Measurements from ENCODE around the gene ZBTB46. TPM values are rescaled to one million over a fixed set of nuclear protein-coding genes. Genes with fewer than 3 reads are reported as not detected.
"Not testable (repeated sequence)": the region's sequence is repeated elsewhere in the genome, so short reads cannot be mapped to it uniquely, and the experiment has no call there.

ZBTB46 gene
- total RNA-seq, 1 donor from 2014 or later = 13.8 TPM

DNA sequence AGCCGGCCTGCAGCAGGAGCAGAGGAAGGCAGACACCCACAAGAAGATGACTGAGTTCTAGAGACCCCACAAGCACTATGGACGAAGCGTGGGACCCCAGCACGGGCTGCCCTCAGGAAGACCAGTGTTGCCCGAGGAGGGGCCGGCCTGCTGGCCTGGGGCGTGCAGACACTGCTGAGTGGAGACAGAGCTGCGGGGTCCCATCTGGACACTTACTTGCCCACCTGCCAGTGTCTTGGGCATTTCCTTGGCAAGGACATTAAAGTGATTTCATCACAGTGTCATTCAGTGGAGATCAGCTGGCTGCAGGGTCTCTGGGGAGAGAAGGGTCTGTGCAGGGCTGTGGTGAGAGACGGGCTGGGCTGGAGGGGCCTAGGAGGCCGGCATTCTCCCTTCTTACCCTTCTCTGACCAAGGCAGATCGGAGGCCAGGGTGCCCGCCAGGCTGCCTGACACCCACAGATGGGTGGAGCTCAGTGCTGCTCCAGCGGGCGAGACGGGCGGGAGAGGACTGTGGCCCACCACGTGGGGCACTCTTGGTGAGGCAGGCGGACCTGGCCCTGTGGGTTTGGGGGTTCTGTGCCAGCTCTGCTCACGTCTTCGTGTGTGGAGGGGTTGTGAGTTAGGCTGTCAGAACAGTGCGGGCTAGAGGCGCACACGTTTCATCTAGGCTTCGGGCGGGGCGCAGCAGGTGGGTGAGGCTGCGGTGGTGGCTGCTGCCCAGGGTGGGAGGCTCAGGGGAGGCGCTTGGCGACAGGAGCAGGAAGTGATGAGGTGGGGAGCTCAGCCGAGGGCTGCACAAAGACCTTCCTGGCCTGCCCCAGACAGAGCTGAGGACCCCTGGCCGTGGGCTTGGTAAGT, 95.0 kb downstream of the ZBTB46 start, which contains the start of gene LIME1:
Gene LIME1 (plus strand): TSS at position 806 of the 860 bp plus-strand sequence. CDS start 886 bp downstream, outside the sequence.
- no peak for DNase-seq (ENCODE audit: missing footprints)
- no peak for ATAC-seq
- intact Hi-C loops (cut with DNase I) = no loop called here

DNA sequence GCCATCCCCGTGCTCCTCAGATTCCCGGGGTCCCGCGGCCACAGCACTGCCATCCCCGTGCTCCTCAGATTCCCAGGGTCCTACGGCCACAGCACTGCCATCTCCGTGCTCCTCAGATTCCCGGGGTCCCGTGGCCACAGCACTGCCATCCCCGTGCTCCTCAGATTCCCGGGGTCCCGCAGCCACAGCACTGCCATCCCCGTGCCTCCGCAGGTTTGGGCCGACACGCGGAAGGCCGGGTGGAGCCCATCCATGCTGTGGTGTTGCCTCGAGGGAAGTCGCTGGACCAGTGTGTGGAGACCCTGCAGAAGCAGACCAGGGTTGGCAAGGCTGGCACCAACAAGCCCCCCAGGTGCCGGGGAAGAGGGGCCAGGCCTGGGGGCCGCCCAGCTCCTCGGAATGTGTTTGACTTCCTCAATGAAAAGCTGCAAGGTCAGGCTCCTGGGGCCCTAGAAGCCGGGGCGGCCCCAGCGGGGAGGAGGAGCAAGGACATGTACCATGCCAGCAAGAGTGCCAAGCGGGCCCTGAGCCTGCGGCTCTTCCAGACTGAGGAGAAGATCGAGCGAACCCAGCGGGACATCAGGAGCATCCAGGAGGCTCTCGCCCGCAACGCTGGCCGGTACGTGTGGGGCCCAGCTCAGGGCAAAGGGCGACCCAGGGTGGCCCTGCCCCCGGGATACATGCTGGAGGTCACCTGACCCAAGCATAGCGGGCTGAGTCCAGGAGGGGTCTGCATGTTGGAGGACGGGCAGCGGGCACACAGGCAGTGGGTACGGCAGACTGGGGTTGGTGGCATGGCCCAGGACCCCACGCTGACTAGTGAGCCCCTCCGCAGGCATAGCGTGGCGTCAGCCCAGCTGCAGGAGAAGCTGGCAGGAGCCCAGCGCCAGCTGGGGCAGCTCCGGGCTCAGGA, 95.9 kb downstream of the ZBTB46 start:
- intact Hi-C loops (cut with DNase I) = no loop called here
- DNase-seq (ENCODE audit: missing footprints) (no peak), ATAC-seq (no peak)

DNA sequence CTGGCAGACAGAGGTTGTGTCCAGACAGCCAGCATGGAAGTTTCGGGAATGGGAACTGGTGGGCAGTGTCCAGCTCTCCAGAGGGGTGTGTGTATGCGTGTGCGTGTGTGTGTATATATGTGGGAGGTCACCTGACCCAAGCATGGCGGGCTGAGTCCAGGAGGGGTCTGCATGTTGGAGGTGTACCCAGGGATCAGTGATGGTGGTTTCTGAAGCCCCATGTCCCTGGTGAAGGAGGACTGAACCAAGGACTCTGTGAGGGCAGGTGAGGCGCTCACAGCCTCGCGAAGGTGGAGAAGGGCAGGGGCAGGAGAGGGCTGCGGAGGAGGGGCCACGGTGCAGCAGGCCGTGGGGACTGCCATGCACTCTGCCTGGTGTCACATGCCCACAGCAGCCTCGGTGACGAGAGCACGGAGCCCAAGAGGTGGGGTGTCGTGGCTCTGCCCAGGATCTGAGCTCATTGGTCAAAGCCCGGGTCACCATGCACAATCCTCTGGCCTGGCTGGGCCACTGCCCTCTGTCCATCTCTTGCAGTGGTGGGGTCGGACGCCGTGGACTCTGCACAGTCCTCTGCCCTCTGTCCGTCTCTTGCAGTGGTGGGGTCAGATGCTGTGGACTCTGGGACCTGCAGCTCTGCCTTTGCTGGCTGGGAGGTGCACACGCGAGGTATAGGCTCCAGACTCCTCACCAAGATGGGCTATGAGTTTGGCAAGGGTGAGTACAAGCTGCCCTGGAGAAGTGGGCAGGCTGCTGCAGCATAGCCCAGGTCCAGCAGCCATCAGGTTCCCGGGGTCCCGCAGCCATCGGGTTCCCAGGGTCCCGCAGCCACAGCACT, 96.7 kb downstream of the ZBTB46 start:
- DNase-seq (ENCODE audit: missing footprints) (no peak), ATAC-seq (no peak)
- intact Hi-C loops (cut with DNase I) = no loop called here

DNA sequence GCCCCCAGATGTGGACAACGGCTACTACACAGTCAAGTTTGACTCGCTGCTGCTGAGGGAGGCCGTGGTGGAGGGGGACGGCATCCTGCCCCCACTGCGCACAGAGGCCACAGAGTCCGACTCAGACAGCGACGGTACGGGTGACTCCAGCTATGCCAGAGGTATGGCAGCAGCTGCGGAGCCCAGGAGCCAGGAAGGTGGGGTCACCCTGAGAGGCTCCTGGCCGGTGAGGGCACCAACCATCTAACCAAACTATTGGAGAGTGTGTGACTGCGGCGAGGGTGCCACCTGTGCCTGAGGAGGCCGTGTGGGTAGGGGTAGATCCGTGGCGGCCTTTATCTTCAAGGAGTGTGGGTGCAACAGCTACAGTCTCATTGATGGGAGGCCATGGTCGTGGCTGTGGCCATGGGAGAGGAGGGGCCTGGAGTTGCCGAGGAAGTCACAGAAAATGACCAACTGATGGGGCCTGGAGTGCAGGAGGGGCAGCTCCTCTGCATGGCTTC, 97.4 kb downstream of the ZBTB46 start:
- ATAC-seq (no peak), DNase-seq (ENCODE audit: missing footprints) (no peak)
- intact Hi-C loops (cut with DNase I) = no loop called here

DNA sequence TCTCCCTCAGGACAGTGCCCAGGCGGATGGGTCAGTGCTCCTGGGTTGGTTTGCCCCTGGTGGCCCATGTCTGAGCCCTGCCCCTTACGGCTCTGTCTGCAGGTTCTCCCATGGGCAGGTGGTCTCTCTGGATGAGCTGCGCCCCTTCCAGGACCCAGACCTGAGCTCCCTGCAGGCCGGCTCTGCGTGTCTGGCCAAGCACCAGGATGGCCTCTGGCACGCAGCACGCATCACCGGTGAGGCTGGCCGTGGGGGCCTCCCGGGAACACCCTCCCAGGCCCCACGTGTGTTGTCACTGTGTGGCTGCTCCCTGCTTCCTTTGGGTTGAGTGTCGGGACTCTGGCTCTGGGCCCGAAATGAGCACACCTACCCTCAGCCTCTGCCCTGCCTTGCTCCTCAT, 97.9 kb downstream of the ZBTB46 start:
- intact Hi-C loops (cut with DNase I) = no loop called here

DNA sequence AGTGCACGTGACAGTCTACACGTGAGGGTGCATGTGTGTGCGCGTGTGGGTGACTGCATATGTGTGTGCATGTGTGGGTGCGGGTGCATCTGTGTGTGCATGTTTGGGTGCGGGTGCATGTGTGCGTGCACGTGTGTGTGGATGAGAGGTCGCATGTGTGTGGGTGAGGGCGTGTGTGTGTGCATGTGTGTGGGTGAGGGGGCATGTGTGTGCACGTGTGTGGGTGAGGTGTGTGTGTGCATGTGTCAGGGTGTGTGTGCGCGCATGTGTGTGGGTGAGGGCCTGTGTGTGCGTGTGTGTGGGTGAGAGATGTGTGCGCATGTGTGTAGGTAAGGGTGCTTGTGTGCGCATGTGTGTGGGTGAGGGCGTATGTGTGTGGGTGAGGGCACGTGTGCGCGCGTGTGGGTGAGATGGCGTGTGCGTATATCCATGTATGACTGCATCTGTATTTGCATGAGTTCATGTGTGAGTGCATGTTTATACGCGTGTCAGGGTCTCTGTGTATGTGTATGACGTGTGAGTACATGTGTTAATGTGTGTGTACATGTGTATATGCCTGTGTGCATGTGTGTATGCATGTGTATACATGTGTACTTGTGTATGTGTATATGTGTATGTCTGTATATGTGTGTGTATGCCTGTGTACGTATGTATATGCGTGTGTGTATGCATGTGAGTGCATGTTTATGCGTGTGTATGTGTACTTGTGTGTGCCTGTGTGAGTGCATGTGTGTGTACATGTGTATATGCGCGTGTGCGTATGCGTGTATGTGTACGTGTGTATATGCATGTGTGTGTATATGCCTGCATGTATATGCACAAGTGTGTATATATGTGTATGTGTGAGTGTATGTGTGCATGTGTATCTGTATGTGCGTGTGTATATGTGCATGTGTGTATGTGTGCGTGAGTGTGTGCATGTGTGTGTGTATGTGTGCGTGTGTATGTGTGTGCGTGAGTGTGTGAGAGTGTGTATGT, 98.7 kb downstream of the ZBTB46 start:
- intact Hi-C loops (cut with DNase I) = no loop called here

More for the DNA sequence above, 97.9 kb downstream of the ZBTB46 start:
- no peak for DNase-seq (ENCODE audit: missing footprints)
- no peak for ATAC-seq

DNA sequence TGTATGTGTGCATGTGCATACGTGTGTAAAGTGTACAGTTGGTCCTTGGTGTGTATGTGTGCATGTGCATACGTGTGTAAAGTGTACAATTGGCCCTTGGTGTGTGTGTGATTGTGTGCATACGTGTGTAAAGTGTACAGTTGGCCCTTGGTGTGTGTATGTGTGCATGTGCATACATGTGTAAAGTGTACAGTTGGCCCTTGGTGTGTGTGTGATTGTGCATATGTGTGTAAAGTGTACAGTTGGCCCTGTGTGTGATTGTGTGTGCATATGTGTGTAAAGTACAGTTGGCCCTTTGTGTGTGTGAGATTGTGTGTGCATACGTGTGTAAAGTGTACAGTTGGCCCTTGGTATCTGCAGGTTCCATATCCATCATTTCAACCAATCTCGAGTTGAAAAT, 99.7 kb downstream of the ZBTB46 start:
- intact Hi-C loops (cut with DNase I) = no loop called here
- ATAC-seq (no peak), DNase-seq (ENCODE audit: missing footprints) (no peak)

More for the DNA sequence above, 98.7 kb downstream of the ZBTB46 start:
- DNase-seq (ENCODE audit: missing footprints) (no peak), ATAC-seq (no peak)

DNA sequence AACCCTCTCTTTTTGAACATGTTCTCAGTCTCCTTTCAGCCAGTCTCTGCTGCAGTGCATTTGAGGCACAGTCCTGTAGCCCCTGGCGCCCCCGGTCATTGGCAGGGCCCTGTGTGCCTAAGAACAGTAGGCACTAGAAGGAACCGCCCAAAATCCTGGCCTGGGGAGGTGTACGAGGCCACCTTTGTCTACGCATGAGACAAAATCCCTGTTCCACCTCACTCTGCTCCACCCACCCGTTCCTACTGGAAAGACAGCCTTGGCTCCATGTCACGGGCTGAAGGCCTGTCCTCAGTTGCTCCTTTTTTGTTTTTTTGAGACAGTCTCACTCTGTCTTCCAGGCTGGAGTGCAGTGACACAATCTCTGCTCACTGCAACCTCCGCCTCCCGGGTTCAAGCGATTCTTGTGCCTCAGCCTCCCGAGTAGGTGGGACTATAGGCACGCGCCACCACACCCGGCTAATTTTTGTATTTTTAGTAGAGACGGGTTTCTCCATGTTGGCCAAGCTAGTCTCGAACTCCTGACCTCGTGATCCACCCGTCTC, 100.8 kb downstream of the ZBTB46 start:
- ATAC-seq; intact Hi-C loops (cut with DNase I): not testable (repeated sequence)
- peak; percentile 28 for DNase-seq (ENCODE audit: missing footprints)

DNA sequence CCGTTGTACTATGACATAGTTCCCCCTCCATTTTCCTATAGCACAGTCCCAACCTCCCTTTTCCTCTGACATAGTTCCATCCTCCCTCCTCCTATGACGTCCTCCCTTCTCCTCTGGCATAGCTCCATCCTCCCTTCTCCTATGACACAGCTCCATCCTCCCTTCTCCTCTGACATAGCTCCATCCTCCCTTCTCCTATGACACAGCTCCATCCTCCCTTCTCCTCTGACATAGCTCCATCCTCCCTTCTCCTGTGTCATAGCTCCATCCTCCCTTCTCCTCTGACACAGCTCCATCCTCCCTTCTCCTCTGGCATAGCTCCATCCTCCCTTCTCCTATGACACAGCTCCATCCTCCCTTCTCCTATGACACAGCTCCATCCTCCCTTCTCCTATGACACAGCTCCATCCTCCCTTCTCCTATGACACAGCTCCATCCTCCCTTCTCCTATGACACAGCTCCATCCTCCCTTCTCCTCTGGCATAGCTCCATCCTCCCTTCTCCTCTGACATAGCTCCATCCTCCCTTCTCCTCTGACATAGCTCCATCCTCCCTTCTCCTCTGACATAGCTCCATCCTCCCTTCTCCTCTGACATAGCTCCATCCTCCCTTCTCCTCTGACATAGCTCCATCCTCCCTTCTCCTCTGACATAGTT, 108.0 kb downstream of the ZBTB46 start:
- ATAC-seq; intact Hi-C loops (cut with DNase I); DNase-seq (ENCODE audit: missing footprints): not testable (repeated sequence)

DNA sequence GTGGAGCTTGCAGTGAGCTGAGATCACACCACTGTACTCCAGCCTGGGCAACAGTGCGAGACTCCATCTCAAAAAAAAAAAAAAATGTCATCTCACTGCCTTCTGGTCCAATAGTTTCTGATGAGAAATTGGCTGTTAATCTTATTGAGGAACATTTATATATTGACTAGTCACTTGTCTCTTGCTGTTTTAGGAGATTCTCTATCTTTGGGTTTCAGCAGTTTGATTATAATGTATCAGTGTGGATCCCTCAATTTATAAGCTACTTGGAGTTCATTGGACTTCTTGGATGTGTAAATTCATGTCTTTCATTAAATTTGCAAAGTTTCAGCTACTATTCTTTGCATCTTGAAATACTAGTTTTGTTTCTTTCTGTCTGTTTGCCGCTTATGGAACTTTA, 112.1 kb downstream of the ZBTB46 start:
- DNase-seq (ENCODE audit: missing footprints) = no peak
- intact Hi-C loops (cut with DNase I) = no loop called here
- ATAC-seq = no peak

DNA sequence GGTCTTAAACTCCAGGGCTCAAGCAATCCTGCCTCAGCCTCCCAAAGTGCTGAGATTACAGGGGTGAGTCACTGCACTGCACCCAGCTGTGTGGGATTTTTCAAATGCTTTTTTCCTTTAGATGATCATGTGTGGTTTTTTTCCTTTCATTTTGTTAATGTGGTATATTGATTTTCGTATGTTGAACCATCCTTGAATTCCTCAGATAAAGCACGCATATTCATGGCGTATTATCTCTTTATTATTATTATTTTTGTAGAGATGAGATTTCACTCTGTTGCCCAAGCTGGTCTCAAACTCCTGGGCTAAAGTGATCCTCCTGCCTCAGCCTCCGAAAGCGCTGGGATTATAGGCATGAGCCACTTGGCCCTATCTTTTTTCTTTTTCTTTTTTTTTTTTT, 116.2 kb downstream of the ZBTB46 start:
- no peak for ATAC-seq
- DNase-seq (ENCODE audit: missing footprints) = no peak
- intact Hi-C loops (cut with DNase I) = no loop called here

DNA sequence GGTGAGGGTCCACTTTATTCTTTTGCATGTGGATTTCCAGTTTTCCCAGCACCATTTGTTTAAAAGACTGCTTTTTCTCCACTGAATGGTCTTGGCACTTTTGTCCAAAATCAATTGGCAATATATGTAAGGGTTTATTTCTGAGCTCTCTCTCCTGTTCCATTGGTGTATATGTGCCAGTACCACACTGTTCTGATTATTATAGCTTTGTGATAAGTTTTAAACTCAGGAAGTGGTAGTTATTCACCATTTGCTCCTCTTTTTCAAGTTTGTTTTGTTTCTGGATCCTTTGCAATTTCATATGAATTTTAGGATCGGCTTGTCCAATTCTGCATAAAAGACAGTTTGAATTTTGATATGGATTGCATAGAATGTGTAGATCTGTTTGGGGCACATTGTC, 118.9 kb downstream of the ZBTB46 start:
- DNase-seq (ENCODE audit: missing footprints) (no peak), ATAC-seq (no peak)
- intact Hi-C loops (cut with DNase I) = no loop called here

DNA sequence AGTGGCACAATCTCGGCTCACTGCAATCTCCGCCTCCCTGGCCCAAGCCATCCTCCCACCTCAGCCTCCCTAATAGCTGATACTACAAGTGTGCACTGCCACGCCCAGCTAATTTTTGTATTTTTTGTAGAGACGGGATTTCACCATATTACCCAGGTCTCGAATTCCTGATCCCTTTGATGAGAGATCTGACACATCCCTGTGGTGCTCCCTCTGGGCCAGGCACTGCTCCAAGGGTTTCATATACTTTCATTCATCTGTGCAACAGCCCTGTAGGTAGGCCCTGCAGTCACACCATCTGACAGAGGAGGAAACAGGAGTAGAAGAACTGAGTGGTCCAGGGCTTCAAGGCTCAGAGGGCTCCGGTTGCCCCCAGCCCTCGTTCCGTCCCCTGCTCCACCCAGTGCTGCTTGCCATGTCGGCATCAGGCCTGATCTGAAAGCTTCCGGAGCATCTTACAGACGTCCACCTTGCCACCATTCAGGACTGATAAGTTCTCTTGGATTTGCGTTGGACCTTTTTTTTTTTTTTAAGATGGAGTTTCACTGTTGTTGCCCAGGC, 119.9 kb downstream of the ZBTB46 start:
- DNase-seq (ENCODE audit: missing footprints) (no peak), ATAC-seq (no peak)
- intact Hi-C loops (cut with DNase I) = no loop called here

DNA sequence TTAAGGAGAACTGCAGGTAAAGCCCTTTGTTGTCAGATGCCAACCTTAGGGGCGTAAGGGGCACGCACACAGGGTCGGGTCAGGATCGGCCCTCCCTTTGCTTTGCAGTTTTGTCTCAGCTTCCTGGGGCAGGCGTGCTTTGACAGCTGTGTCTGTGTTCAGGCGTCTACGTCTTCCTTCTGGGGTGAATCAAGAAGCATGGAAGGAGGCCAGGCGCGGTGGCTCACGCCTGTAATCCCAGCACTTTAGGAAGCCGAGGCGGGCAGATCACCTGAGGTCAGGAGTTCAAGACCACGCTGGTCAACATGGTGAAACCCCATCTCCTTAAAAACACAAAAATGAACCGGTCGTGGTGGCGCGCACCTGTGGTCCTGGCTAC, 121.9 kb downstream of the ZBTB46 start:
- ATAC-seq (no peak), DNase-seq (ENCODE audit: missing footprints) (peak; percentile 37)
- intact Hi-C loops (cut with DNase I) = no loop called here

DNA sequence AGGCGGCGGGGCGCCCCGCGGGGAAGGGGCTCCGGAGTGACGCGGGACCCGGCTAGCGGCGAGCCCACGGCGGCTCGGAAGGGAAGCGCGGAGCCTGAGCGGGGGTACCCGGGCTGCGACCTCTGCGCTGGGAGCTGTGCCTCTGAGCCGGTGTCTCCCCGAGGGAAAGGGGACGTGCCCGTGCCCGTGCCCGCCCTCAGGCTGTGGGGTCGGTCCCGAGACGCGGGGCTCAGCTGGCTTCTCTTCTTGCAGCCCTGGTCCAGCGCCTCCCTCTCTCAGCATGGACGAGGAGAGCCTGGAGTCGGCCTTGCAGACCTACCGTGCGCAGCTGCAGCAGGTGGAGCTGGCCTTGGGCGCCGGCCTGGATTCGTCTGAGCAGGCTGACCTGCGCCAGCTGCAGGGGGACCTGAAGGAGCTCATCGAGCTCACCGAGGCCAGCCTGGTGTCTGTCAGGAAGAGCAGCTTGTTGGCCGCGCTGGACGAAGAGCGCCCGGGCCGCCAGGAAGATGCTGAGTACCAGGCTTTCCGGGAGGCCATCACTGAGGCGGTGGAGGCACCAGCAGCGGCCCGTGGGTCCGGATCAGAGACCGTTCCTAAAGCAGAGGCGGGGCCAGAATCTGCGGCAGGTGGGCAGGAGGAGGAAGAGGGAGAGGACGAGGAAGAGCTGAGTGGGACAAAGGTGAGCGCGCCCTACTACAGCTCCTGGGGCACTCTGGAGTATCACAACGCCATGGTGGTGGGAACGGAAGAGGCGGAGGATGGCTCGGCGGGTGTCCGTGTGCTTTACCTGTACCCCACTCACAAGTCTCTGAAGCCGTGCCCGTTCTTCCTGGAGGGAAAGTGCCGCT, 122.5 kb downstream of the ZBTB46 start:
- DNase-seq (ENCODE audit: missing footprints) = peak; percentile 57
- no peak for ATAC-seq
- intact Hi-C loops (cut with DNase I) = no loop called here
